HG03135 (cell line): ENCODE results near the gene FOXP4.
"Not testable (repeated sequence)": the region's sequence is repeated elsewhere in the genome, so short reads cannot be mapped to it uniquely, and the experiment has no call there.

Source experiments
- ATAC-seq: cut with Tn5 transposase; IDR thresholded peaks from one replicate; pipeline ENCODE4 v1.9.1; 2021; ENCODE audit warnings: mild to moderate bottlenecking, moderate library complexity; ENCODE audit not compliant: unreplicated experiment

FOXP4 gene

DNA sequence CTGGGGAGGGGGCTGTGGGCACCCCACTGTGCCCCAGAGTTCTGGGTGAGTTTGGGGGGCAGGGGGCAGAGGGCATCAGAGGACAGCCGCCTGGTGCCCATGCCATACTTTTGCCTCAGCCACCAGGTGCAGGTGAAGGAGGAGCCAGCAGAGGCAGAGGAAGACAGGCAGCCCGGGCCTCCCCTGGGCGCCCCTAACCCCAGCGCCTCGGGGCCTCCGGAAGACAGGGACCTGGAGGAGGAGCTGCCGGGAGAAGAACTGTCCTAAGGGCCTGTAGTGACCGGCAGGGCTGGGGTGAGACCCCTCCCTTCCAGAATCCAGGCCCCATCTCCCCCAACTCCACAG is 52.5 kb downstream of the FOXP4 start:
- ATAC-seq, result no peak

DNA sequence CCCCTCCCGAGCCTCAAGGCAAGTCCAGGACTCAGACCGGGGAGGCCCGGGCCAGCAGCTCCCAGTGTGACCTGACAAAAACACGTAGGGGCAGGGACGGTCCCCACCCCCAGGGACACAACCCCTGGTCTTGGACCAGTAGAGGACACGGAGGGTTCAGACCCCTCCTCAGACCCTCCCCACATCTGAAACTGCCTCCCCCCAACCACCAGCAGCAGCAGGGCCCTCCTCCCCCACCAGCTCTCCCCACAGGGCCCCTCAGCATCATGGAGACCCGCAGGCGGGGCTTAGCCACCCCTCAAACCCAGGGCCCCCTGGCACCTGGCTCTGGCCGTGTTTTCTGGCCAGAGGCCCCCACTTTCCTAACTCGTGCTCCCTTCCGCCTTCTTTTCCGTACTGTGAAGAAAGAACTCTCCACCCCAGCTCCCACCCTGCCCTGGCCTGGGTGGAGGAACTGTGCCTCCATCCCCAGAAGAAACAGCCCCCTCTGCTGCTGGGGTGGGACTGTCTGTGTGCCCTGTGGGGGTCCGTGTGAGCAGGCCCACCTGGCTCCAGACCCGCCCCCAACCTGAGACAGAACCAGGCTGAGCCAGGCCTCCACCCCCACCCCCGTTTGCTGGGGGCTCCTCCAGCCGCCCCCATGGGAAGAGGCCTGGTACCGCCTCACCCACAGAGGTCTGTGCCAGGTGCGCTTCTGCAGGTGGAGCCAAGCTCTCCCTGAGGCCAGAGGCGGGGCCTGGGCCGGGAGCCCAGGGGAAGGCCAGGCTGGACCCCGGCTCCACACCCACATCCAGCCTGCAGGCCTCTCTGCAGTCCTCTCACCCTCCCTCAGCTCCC is 53.1 kb downstream of the FOXP4 start:
- ATAC-seq, result no peak

DNA sequence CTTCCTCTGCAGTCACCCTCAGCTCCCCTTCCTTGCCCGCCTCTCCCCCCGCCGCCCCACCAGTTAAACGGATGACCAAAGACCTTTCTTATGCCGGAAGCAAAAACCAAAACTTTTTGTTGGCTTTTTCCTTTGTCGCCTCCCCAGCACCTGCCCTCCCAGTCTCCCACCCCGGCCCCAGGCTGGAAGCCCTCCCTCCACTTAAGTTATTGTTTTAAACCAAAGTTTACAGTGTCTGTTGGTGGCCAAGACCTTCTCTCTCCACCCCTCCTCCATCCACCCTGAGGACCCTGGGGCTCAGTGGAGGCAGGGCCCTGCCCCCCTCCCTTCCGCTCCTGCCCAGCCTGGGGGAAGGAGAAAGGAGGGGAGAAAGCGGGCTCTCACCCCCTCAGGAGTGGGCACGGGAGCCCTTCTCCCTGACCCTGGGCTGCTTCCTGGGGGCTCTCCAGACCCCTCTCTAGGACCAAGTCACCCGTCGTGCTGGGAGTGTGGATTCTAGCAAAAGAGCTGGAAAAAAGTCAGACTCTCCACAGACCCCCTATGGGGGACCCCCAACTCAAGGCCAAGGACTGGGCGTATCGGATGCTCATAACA is 53.8 kb downstream of the FOXP4 start:
- no peak for ATAC-seq

DNA sequence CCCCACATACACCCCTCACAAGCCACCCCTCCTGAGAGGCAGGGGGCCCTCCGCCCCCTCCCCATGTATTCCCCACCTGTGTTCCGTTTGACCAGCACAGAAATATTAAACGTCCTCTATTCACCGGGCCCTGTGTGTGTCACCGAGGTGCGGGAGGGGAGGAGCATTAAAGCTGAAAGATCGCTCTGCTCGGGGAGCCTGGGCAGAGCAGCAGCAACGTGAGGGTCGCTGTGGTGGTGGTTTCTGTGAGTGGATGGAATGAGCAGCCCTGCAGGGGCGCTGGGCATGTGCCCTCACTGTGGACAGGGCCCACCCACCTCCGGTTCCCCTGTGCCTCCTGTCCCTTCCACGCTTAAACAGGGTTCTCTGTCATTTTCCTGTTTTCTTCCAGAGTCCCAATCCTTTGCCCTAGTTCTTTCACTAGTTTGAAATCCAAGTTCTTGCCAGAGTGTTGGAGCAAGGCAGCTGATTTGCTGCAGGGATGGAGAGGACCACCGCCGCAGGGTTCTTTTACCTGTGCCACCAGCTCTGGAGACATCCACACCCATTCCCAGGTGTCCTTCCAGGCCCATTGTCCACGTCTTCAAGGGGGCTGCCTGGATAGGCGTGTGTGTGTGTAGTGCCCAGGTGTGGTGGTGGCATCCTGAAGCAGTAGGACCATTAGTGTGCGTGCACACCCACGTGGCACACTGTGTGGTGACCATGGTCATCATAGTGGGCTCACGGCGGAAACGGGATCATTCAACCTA is 54.5 kb downstream of the FOXP4 start:
- ATAC-seq, result no peak

DNA sequence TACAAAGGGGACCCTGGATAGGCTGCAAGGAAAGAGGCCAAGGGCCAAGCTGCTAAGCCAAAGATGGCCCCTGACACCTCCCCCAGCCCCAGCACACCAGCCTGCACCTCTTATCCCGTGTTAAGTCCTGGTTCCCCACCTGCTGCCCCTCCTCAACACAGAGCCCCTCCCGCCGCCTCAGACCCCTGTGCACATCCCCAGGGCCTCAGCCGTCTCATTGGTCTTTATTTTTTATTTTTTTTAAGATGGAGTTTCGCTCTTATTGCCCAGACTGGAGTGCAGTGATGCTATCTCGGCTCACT is 55.0 kb downstream of the FOXP4 start:
- ATAC-seq, result no peak

DNA sequence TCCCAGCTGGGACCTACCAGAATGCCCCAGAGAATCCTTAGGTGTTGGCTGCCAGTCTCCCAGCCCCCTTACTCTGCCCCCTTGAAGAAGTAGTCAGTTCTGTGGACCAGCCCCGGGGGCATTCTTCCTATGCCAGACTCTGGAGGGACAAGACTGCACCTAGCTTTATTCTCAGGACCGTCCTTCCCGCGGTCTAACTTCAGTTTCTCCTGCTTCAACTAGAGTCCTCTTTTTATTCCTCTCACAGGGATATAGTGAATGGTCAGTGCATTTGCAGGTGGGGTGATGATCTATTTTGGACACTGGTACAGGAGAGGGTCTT is 56.2 kb downstream of the FOXP4 start:
- ATAC-seq, result no peak

DNA sequence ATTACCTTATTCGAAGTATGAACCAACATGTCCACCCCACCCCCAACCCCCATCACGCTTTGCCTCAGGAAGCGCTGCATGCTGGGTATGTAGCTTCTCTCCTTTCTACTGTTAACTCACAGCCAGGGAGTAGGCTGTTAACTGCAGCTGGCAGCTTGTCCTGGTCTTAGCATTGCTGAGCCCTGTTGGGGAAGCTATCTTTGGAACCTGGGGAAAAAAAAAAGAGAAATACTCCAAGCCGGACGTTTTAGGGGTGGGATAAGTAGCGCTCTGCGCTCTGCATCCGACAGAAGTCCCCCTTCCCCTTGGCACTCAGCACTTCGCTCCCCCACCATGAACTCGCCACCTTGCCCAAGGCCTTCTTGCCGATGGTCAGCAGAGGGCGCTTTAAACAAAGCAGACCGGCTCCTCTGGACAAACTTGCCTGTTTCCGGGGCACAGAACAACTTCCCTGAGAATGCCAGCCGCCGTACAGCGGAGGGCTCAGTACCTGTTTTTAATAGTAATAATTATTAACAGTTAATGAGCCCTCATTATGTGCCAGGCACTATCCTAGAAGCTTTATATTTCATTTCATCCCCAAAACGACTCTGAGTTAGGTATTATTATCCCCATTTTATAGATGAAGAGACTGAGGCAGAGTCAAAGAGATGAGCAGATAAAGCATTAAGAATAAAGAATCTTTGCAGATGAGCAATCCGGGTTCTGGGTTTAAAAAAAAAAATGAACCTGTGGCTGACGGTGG is 56.9 kb downstream of the FOXP4 start:
- no peak for ATAC-seq

DNA sequence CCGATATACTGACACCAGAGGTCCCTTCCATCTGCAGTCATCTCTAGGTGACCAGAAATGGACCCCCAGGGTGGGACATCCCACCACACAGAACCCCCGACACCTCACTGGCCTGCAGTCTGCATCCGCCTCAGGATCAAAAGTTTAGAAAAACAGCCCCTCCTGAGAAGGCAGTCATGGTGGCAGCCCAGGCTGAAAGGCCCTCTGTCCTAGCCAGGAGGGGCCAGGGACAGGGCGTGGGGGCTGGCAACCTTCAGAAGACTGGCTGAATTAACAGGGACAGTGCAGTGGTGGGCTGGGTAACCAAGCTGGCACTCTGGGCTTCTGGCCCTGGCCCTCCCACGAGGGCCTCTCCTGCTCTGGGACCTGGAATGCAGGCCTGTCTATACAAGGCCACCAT is 57.8 kb downstream of the FOXP4 start:
- ATAC-seq, result no peak

DNA sequence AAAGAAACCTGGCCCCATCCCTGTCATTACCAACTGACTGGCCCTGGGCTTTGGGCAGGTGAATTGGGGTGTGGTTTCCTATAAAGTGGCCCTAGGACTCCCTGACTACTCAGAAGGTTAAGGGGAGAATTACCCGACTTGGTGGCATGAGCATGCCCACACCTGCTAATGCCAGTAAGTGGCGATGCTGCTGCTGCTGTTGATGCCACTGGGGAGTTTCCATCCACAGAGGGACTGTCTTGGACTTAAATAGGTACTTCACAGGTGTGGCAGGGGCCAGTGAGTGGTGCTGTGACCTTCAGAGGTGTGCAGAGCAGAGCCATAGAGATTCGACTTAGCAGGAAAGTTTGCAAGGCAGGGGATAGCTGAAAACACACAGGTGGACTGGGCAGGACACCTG is 59.5 kb downstream of the FOXP4 start:
- ATAC-seq, result no peak

DNA sequence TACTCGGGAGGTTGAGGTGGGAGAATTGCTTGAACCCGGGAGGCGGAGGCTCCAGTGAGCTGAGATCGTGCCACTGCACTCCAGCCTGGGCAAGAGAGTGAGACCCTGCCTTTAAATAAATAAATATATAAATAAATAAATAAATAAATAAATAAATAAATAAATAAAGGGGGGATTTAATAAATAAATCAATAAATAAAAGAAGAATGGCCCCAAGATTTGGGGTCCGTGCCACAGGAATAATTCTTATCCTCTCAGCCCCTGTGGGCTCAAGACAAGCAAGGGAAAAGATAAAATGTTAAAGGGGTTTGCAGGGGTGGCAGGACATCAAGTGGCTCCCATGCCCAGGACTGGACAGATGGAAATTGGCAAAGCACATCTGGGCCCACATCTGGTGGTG is 60.9 kb downstream of the FOXP4 start:
- ATAC-seq, result no peak

DNA sequence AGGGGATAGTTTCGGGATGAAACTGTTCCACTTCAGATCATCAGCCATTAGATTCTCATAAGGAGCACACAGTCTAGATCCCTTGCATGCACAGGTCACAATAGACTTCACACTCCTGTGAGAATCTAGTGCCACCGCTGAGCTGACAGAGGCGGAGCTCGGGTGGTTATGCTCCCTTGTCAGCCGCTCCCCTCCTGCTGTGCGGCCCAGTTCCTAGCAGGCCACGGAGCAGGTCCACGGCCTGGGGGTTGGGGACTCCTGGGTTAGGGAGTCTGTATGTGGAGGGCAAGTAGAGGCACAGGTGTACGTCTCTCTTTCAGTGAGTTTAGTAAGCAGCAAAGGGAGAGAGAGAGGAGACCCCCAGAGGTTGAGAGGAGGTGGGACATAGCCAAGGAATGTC is 61.6 kb downstream of the FOXP4 start:
- no peak for ATAC-seq

DNA sequence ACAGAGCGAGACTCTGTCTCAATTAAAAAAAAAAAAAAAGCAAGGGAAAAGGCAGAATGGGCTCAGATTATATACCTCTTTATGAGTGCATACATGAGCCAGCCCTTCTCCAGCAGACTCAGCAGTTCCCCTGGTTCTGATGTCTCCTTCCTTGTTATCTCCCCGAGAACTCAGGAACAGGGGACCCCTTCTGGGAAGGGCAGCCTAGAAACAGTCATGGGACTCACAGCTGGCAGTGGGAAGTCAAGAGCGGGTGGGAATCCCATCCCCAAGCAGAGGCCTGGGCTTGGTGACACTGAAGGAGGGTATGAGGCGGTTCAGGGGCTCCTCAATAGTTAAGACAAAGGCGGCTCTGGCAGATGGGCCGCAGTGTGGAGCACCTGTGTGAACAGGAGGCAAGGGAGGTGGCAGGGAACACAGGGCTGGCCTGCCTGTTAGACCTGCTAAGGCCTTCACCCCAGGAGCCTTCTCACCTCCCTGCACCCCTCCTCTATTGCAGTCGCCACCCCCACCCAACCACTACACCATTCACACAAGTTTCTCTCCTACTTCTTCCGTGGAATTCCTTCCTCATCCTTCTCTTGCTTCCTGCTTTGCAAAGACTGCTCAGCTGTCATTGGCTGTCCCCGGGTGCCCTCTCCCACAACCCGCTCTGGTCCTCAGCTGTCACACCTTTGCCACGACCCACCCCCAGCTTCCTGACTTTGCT is 62.4 kb downstream of the FOXP4 start:
- ATAC-seq, result no peak

DNA sequence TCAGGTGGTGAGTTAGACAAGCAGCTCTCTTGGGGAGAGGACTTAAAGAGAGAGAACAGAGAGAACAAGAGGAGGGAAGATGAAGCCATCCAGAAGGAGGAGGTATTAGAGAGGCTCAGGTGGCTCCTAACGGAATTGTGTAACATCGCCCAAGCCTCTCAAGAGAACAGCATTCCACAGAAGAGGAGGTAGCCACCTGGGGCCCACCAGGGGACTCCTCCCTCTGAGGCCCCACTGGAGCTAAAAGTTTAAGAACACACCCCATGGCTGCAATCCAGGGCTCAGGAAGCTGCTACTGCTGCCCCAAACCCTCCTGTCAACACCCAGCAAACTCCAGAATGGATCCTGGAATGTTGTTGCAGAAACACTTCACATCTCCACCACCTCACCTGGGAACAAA is 68.5 kb downstream of the FOXP4 start:
- ATAC-seq, result no peak

DNA sequence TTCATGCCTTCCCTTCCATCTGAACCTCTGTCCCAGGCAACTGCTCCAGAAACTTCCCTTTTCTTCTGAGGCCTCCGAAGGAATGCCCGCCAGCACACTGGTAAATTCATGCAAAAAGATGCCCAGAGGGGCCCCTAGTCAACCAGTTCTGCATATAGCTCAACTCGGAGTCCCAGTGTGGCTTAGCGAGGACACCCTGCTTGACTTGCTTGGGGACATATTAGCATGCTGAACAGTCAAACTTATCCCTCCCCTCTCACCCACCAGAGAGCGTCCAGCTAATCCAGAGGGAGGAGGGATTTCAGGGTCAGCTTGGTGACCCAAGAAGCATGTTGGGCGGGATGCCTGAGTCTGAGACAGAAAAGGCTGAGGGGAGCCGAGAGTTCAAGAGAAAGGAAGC is 69.1 kb downstream of the FOXP4 start:
- no peak for ATAC-seq

DNA sequence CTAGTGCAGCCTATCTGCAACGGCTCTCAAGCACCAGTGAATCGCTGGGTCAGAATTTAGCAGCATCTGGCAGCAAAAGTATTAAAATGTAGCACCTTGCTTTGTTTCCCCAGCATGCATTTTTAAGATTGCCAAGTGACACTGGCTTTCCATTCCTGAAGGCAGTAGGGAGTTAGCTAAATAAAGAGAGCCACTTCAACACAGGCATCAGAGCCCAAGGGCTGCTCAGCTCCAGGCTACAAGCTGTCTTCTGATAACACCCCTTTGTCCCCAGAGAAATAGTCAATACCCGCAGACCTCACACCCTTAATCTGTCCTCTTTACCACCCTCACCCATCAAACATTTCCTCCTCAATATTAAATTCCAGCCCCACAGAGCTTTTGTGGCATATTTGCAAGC is 72.4 kb downstream of the FOXP4 start:
- ATAC-seq, result no peak

DNA sequence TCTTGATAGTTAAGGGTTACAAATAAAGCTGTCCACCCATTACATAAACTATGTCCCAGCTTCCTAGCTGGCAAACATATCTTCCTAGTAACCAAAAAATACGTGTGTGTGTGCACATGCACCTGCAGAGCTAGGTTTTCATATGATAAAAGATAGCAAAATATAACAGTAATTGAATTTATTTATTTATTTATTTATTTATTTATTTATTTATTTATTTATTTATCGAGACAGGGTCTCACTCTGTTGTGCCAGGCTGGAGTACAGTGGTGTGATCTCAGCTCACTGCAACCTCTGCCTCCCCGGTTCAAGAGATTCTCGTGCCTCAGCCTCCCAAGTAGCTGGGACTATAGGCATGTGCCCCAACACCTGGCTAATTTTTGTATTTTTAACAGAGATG is 73.0 kb downstream of the FOXP4 start:
- not testable (repeated sequence) for ATAC-seq

DNA sequence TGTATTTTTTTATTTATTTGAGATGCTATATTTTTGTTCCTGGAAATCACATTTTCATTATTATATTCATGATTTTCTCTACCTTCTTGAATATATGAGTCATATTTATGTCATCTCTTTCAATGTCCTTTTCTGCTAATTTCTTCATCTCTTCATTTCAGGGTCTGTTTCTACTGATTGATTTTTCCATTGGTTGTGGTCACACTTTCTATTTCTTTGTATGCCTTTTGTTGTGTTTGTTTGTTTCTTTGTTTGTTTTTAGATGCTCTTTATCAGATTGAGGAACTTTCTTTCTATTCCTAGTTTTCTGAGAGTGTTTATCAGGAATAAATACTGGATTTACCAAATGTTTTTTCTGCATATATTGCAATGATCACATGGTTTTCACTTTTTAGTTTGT is 75.2 kb downstream of the FOXP4 start:
- no peak for ATAC-seq

DNA sequence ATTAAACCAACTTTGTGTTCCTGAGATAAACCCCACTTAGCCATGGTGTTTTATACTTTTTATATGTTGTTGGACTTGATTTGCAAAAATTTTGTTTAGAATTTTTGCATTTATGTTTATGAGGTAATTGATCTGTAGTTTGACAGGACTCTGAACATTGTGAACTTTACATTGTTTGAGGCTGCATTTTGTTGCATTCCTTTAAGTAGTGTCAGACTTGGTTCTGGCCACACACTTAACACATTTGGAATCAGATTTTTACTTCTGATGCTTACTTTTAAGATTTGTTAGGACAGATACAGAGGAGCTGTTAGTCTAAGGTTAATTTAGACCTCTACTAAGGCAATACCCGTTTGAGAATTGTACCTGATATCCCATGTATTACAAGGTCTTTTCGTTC is 75.6 kb downstream of the FOXP4 start:
- no peak for ATAC-seq

DNA sequence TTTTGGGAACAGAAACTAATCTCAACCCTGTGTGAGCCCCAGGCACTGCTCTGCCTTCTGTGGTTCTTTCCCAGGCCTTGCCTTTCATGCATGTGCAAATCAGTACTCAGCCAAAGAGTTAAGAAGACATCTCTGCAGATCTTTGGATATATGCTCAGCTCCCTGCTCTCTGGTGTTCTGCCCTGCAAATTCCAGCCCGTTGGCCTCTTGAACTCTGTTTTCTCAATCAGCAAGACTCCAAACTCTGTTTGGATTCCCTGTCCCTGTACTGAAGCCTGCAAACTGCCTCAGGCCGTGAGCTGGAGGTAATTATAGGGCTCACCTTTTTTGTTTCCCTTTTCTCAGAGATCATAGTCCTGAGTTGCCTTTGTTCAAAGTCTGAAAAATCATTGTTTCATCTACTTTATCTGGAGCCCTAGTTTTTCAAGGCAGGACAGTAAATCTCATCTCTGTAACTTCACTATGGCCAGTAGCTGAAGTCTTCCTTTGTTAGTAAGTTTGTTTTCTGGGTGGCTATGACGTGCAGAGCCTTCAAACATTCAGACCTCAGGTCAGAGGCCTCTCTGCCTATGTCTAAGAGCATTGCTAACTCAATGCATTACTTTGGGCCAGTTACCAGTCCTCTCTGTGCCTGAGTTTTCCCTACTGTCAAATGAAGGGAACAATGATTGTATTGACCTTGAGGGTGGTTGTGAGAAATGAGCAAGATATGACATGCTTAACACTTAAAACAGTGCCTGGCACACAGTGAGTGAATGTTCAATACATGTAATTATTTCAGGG is 76.2 kb downstream of the FOXP4 start:
- no peak for ATAC-seq

DNA sequence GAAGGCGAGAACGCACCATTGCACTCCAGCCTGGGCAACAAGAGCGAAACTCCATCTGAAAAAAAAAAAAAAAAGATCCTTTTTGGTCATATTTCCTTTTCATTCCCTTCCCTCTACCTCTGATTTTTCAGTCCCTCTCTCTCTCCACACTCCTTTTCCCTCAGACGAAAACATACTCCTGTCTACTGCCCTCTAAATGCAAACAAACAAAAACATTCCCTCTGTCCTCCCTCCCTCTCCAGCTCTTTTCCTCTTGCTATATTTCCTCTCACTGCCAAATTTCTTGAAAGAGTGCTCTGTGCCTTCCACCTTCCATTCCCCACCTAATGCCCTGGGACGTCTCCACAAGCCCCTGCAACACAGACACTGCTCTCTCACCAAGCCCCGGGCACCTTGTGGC is 77.1 kb downstream of the FOXP4 start:
- ATAC-seq, result no peak
